ENCODE data around the gene NAA11.
"Not testable (repeated sequence)": the region's sequence is repeated elsewhere in the genome, so short reads cannot be mapped to it uniquely, and the experiment has no call there.

Gene NAA11

DNA sequence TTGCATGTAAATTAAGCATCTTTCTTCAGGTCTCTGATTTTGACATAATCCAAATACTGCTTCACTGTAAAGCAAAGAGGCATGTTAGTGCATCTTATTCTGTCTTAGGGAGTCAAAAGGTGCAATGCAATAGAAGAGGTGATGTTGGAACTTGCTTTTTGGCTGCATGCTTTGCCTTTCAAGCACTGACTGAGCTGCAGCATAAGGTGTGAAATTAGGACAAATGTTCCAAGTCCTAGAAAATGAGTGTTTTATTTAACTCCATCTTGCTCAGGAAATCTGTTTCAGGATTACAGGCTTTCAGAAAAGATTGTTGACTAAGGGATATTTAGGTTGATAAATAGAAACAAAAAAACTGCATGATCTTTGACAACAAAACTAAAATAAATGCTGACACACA lies 30.8 kb downstream of the NAA11 start:
- no peak overlapping the region for H3K27ac ChIP-seq (ENCODE audit: low read depth, low read length)
- H3K36me3 ChIP-seq (ENCODE audit: control insufficient read depth in 5 of 5, insufficient read depth in 5 of 5, low read length in 5 of 5): no peaks in the 10 kb centered on the region
- H3K27me3 ChIP-seq (ENCODE audit: control insufficient read depth in 5 of 5, insufficient read depth in 4 of 5, low read length in 5 of 5): no peaks in the 10 kb centered on the region
- H3K4me1 ChIP-seq (ENCODE audit: control insufficient read depth in 5 of 5, insufficient read depth in 5 of 5, low read length in 5 of 5): peaks cover 0 to 33% (median 14%) of the 10 kb centered on the region in 5 donors
- H3K9me3 ChIP-seq (ENCODE audit: control insufficient read depth in 5 of 5, low read length in 5 of 5): no peaks in the 10 kb centered on the region
- H3K9ac ChIP-seq (ENCODE audit: low read length in 5 of 5): peak overlapping the region in 1 of 5 donors; percentile 12
- no peak overlapping the region for H3K4me3 ChIP-seq (ENCODE audit: low read depth in 1 of 5, low read length in 5 of 5)

- H3K9me3 ChIP-seq (ENCODE audit: control insufficient read depth in 5 of 5, low read length in 5 of 5): no peaks in the 10 kb centered on the region
- no peaks in the 10 kb centered on the region for H3K36me3 ChIP-seq (ENCODE audit: control insufficient read depth in 5 of 5, insufficient read depth in 5 of 5, low read length in 5 of 5)
- no peak overlapping the region for H3K27ac ChIP-seq (ENCODE audit: low read depth, low read length)
- H3K9ac ChIP-seq (ENCODE audit: low read length in 5 of 5): no peak overlapping the region
- H3K4me3 ChIP-seq (ENCODE audit: low read depth in 1 of 5, low read length in 5 of 5): peak overlapping the region in 2 of 5 donors; percentile 1 to 28
- H3K27me3 ChIP-seq (ENCODE audit: control insufficient read depth in 5 of 5, insufficient read depth in 4 of 5, low read length in 5 of 5): no peaks in the 10 kb centered on the region
- H3K4me1 ChIP-seq (ENCODE audit: control insufficient read depth in 5 of 5, insufficient read depth in 5 of 5, low read length in 5 of 5): peaks cover 0 to 26% (median 14%) of the 10 kb centered on the region in 5 donors
These were observed 31.8 kb downstream of the NAA11 start for GRCh38 chr4:79294064-79294463.

DNA sequence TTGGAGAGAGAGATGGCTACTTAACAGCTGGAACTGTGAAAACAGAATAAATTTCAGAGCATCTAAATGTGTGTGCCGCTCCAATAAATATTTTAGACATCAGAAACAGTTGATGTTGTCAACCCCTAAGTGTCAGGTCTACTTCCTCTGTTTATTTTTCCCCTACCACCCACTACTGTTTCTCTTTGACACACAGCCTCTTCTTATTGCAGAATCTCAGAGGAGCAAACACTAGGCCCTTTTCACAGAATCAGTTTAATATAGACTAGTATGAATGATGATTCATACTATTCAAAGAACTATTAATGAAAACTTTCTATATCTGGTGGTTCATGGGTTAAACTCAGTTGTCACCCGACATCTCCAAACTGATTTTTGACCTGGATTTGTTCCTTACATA lies 33.9 kb downstream of the NAA11 start:
- H3K27ac ChIP-seq (ENCODE audit: low read depth, low read length): no peak overlapping the region
- H3K4me3 ChIP-seq (ENCODE audit: low read depth in 1 of 5, low read length in 5 of 5): no peak overlapping the region
- no peaks in the 10 kb centered on the region for H3K9me3 ChIP-seq (ENCODE audit: control insufficient read depth in 5 of 5, low read length in 5 of 5)
- H3K4me1 ChIP-seq (ENCODE audit: control insufficient read depth in 5 of 5, insufficient read depth in 5 of 5, low read length in 5 of 5): peaks cover 0 to 17% (median 5%) of the 10 kb centered on the region in 5 donors
- no peak overlapping the region for H3K9ac ChIP-seq (ENCODE audit: low read length in 5 of 5)
- H3K27me3 ChIP-seq (ENCODE audit: control insufficient read depth in 5 of 5, insufficient read depth in 4 of 5, low read length in 5 of 5): no peaks in the 10 kb centered on the region
- no peaks in the 10 kb centered on the region for H3K36me3 ChIP-seq (ENCODE audit: control insufficient read depth in 5 of 5, insufficient read depth in 5 of 5, low read length in 5 of 5)

DNA sequence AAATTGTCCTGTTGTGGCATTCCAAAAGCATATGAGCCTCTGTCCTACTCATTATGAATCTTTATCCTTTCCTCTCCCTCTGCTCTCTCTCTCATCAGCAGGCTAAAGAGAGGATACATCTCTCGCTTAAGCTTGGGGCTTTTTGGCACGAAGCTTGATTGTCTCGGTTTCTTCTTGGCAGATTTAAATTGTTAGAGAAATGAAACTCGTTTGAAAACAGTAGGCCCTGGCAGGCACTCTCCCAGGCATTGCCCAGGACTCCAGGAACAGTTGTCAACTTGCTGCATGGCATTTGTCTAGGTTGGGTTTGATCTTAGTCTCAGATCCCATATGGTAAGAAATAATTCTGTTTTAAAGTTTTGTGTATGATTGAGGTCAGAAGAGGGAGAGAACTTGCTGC lies 35.5 kb downstream of the NAA11 start:
- Histone ChIP-seq H3K36me3 (ENCODE audit: control insufficient read depth in 5 of 5, insufficient read depth in 5 of 5, low read length in 5 of 5) (no peaks in the 10 kb centered on the region), H3K4me3 (ENCODE audit: low read depth in 1 of 5, low read length in 5 of 5) (no peak overlapping the region), H3K4me1 (ENCODE audit: control insufficient read depth in 5 of 5, insufficient read depth in 5 of 5, low read length in 5 of 5) (peaks cover 0 to 21% (median 5%) of the 10 kb centered on the region in 5 donors), H3K27ac (ENCODE audit: low read depth, low read length) (no peak overlapping the region), H3K9me3 (ENCODE audit: control insufficient read depth in 5 of 5, low read length in 5 of 5) (no peaks in the 10 kb centered on the region), H3K27me3 (ENCODE audit: control insufficient read depth in 5 of 5, insufficient read depth in 4 of 5, low read length in 5 of 5) (no peaks in the 10 kb centered on the region), H3K9ac (ENCODE audit: low read length in 5 of 5) (no peak overlapping the region)

GRCh38 chr4:79288185-79288584 lies 37.7 kb downstream of the NAA11 start:
- Histone ChIP-seq H3K27me3 (ENCODE audit: control insufficient read depth in 5 of 5, insufficient read depth in 4 of 5, low read length in 5 of 5) (no peaks in the 10 kb centered on the region), H3K27ac (ENCODE audit: low read depth, low read length) (no peak overlapping the region), H3K4me3 (ENCODE audit: low read depth in 1 of 5, low read length in 5 of 5) (no peak overlapping the region), H3K9ac (ENCODE audit: low read length in 5 of 5) (no peak overlapping the region), H3K36me3 (ENCODE audit: control insufficient read depth in 5 of 5, insufficient read depth in 5 of 5, low read length in 5 of 5) (no peaks in the 10 kb centered on the region), H3K4me1 (ENCODE audit: control insufficient read depth in 5 of 5, insufficient read depth in 5 of 5, low read length in 5 of 5) (peaks cover 0 to 10% (median 0%) of the 10 kb centered on the region in 5 donors), H3K9me3 (ENCODE audit: control insufficient read depth in 5 of 5, low read length in 5 of 5) (no peaks in the 10 kb centered on the region)

DNA sequence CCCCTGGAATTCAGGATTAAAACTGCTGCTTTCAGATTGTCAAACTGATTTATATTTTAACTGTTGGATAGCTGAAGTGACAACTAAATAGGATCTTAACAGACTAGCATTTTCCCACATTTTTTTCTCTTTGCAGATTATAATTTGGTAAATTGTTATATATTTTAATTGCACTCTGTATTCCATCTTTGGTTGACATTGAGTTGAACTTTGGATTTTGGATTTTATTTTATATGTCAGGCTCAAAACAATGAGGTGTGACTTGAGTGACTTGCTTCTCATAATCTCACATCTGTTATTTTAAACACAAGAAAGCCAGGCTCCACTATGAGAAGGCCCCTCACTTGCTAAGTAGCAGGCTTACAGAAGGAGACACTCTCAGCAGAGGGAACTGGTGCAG lies 38.1 kb downstream of the NAA11 start:
- no peak overlapping the region for H3K27ac ChIP-seq (ENCODE audit: low read depth, low read length)
- H3K36me3 ChIP-seq (ENCODE audit: control insufficient read depth in 5 of 5, insufficient read depth in 5 of 5, low read length in 5 of 5): no peaks in the 10 kb centered on the region
- no peak overlapping the region for H3K9ac ChIP-seq (ENCODE audit: low read length in 5 of 5)
- no peaks in the 10 kb centered on the region for H3K9me3 ChIP-seq (ENCODE audit: control insufficient read depth in 5 of 5, low read length in 5 of 5)
- H3K27me3 ChIP-seq (ENCODE audit: control insufficient read depth in 5 of 5, insufficient read depth in 4 of 5, low read length in 5 of 5): no peaks in the 10 kb centered on the region
- H3K4me3 ChIP-seq (ENCODE audit: low read depth in 1 of 5, low read length in 5 of 5): no peak overlapping the region
- peaks cover 0 to 10% (median 0%) of the 10 kb centered on the region in 5 donors for H3K4me1 ChIP-seq (ENCODE audit: control insufficient read depth in 5 of 5, insufficient read depth in 5 of 5, low read length in 5 of 5)

- H3K9me3 ChIP-seq (ENCODE audit: control insufficient read depth in 5 of 5, low read length in 5 of 5): no peaks in the 10 kb centered on the region
- H3K9ac ChIP-seq (ENCODE audit: low read length in 5 of 5): no peak overlapping the region
- H3K27me3 ChIP-seq (ENCODE audit: control insufficient read depth in 5 of 5, insufficient read depth in 4 of 5, low read length in 5 of 5): no peaks in the 10 kb centered on the region
- H3K36me3 ChIP-seq (ENCODE audit: control insufficient read depth in 5 of 5, insufficient read depth in 5 of 5, low read length in 5 of 5): no peaks in the 10 kb centered on the region
- H3K4me3 ChIP-seq (ENCODE audit: low read depth in 1 of 5, low read length in 5 of 5): no peak overlapping the region
- no peak overlapping the region for H3K27ac ChIP-seq (ENCODE audit: low read depth, low read length)
- H3K4me1 ChIP-seq (ENCODE audit: control insufficient read depth in 5 of 5, insufficient read depth in 5 of 5, low read length in 5 of 5): peaks cover 0 to 10% (median 0%) of the 10 kb centered on the region in 5 donors
These were observed 38.8 kb downstream of the NAA11 start for GRCh38 chr4:79287076-79287475.

- H3K4me3 ChIP-seq (ENCODE audit: low read depth in 1 of 5, low read length in 5 of 5): no peak overlapping the region
- H3K4me1 ChIP-seq (ENCODE audit: control insufficient read depth in 5 of 5, insufficient read depth in 5 of 5, low read length in 5 of 5): peaks cover 0 to 9% (median 0%) of the 10 kb centered on the region in 5 donors
- H3K9ac ChIP-seq (ENCODE audit: low read length in 5 of 5): no peak overlapping the region
- H3K36me3 ChIP-seq (ENCODE audit: control insufficient read depth in 5 of 5, insufficient read depth in 5 of 5, low read length in 5 of 5): no peaks in the 10 kb centered on the region
- H3K27me3 ChIP-seq (ENCODE audit: control insufficient read depth in 5 of 5, insufficient read depth in 4 of 5, low read length in 5 of 5): no peaks in the 10 kb centered on the region
- H3K27ac ChIP-seq (ENCODE audit: low read depth, low read length): no peak overlapping the region
- H3K9me3 ChIP-seq (ENCODE audit: control insufficient read depth in 5 of 5, low read length in 5 of 5): no peaks in the 10 kb centered on the region
These were observed 44.1 kb downstream of the NAA11 start for GRCh38 chr4:79281566-79282359.

- H3K36me3 ChIP-seq (ENCODE audit: control insufficient read depth in 5 of 5, insufficient read depth in 5 of 5, low read length in 5 of 5); H3K27me3 ChIP-seq (ENCODE audit: control insufficient read depth in 5 of 5, insufficient read depth in 4 of 5, low read length in 5 of 5); H3K9me3 ChIP-seq (ENCODE audit: control insufficient read depth in 5 of 5, low read length in 5 of 5); H3K4me3 ChIP-seq (ENCODE audit: low read depth in 1 of 5, low read length in 5 of 5); H3K4me1 ChIP-seq (ENCODE audit: control insufficient read depth in 5 of 5, insufficient read depth in 5 of 5, low read length in 5 of 5); H3K9ac ChIP-seq (ENCODE audit: low read length in 5 of 5); H3K27ac ChIP-seq (ENCODE audit: low read depth, low read length): not testable (repeated sequence)
These were observed 48.4 kb downstream of the NAA11 start for GRCh38 chr4:79277467-79277866.

- H3K9me3 ChIP-seq (ENCODE audit: control insufficient read depth in 5 of 5, low read length in 5 of 5): no peaks in the 10 kb centered on the region
- H3K9ac ChIP-seq (ENCODE audit: low read length in 5 of 5): no peak overlapping the region
- no peaks in the 10 kb centered on the region for H3K36me3 ChIP-seq (ENCODE audit: control insufficient read depth in 5 of 5, insufficient read depth in 5 of 5, low read length in 5 of 5)
- H3K4me3 ChIP-seq (ENCODE audit: low read depth in 1 of 5, low read length in 5 of 5): no peak overlapping the region
- peaks cover 0 to 6% (median 0%) of the 10 kb centered on the region in 5 donors for H3K4me1 ChIP-seq (ENCODE audit: control insufficient read depth in 5 of 5, insufficient read depth in 5 of 5, low read length in 5 of 5)
- no peaks in the 10 kb centered on the region for H3K27me3 ChIP-seq (ENCODE audit: control insufficient read depth in 5 of 5, insufficient read depth in 4 of 5, low read length in 5 of 5)
- H3K27ac ChIP-seq (ENCODE audit: low read depth, low read length): no peak overlapping the region
These were observed 51.9 kb downstream of the NAA11 start for GRCh38 chr4:79273915-79274314.

All from subcutaneous abdominal adipose tissue (tissue), 5 donors.